ENCODE results near the gene UBE2S. TPM values are rescaled to one million over a fixed set of nuclear protein-coding genes. Genes with fewer than 3 reads are reported as not detected.

The UBE2S gene
- total RNA-seq, 2 donors from 2014 or later, result 202 to 246 TPM

DNA sequence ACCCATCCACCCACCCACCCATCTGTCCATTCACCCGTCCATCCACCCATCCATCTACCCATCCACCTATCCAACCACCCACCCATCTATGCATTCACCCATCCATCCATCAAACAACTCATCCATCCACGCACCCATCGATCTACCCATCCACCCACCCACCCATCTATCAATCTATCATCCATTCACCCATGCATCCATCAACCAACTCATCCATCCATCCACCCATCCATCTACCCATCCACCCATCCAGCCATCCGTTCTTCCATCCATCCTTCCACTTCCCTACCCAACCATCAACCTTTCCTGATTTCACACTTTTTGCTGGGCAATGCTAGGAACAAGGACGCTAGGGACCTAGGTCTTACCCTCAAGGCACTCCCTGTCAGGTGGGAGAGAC is 25.6 kb downstream of the UBE2S start:
- TF ChIP-seq, protein P1, sequence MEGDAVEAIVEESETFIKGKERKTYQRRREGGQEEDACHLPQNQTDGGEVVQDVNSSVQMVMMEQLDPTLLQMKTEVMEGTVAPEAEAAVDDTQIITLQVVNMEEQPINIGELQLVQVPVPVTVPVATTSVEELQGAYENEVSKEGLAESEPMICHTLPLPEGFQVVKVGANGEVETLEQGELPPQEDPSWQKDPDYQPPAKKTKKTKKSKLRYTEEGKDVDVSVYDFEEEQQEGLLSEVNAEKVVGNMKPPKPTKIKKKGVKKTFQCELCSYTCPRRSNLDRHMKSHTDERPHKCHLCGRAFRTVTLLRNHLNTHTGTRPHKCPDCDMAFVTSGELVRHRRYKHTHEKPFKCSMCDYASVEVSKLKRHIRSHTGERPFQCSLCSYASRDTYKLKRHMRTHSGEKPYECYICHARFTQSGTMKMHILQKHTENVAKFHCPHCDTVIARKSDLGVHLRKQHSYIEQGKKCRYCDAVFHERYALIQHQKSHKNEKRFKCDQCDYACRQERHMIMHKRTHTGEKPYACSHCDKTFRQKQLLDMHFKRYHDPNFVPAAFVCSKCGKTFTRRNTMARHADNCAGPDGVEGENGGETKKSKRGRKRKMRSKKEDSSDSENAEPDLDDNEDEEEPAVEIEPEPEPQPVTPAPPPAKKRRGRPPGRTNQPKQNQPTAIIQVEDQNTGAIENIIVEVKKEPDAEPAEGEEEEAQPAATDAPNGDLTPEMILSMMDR (conservative IDR thresholded peaks at IDR 0.05), result no peak
- H3K27ac ChIP-seq (ENCODE audit: low read depth, low read length), result no peak overlapping the region
- H3K9ac ChIP-seq (ENCODE audit: extremely low read depth, low read length, poor library complexity, severe bottlenecking), result no peak overlapping the region
- peaks cover under 1% of the 10 kb centered on the region for H3K4me1 ChIP-seq (ENCODE audit: control insufficient read depth, insufficient read depth, low read length)
- no peak for DNase-seq
- H3K27me3 Mint-ChIP-seq (ENCODE audit: insufficient read depth), result peaks cover 42% of the 10 kb centered on the region
- peaks cover 4% of the 10 kb centered on the region for H3K27me3 ChIP-seq (ENCODE audit: control insufficient read depth, insufficient read depth, low read length, poor library complexity, severe bottlenecking)
- peaks cover 3% of the 10 kb centered on the region for H3K9me3 ChIP-seq (ENCODE audit: control insufficient read depth, low read length)
- no peak overlapping the region for H3K27ac Mint-ChIP-seq
- 89 to 93% methylated on average over 5 of the region's 5 CpGs for WGBS, 2 experiments (ENCODE audit: insufficient coverage in 1 of 2, insufficient read length in 1 of 2)
- peaks cover 13% of the 10 kb centered on the region for H3K36me3 Mint-ChIP-seq (ENCODE audit: low read depth)
- peaks cover 7% of the 10 kb centered on the region for H3K36me3 ChIP-seq (ENCODE audit: control insufficient read depth, insufficient read depth, low read length)
- peak overlapping the region; percentile 98 for H3K4me3 Mint-ChIP-seq
- H3K4me3 ChIP-seq (ENCODE audit: low read length), result no peak overlapping the region
- no peaks in the 10 kb centered on the region for H3K9me3 Mint-ChIP-seq
- peaks cover 16% of the 10 kb centered on the region for H3K4me1 Mint-ChIP-seq

- Mint-ChIP-seq H3K36me3 (ENCODE audit: low read depth) (peaks cover 2% of the 10 kb centered on the region), H3K4me3 (no peak overlapping the region), H3K27ac (no peak overlapping the region), H3K9me3 (no peaks in the 10 kb centered on the region), H3K4me1 (peaks cover 10% of the 10 kb centered on the region), H3K27me3 (ENCODE audit: insufficient read depth) (peaks cover 54% of the 10 kb centered on the region)
- no peaks in the 10 kb centered on the region for H3K36me3 ChIP-seq (ENCODE audit: control insufficient read depth, insufficient read depth, low read length)
- H3K27ac ChIP-seq (ENCODE audit: low read depth, low read length), result no peak overlapping the region
- H3K4me3 ChIP-seq (ENCODE audit: low read length), result no peak overlapping the region
- WGBS, 2 experiments (ENCODE audit: insufficient coverage in 1 of 2, insufficient read length in 1 of 2), result 72 to 93% methylated on average over 5 to 11 of the region's 11 CpGs
- H3K27me3 ChIP-seq (ENCODE audit: control insufficient read depth, insufficient read depth, low read length, poor library complexity, severe bottlenecking), result peaks cover 4% of the 10 kb centered on the region
- peaks cover 1% of the 10 kb centered on the region for H3K4me1 ChIP-seq (ENCODE audit: control insufficient read depth, insufficient read depth, low read length)
- TF ChIP-seq, protein P1 (conservative IDR thresholded peaks at IDR 0.05), result no peak
- no peak for DNase-seq
- no peak overlapping the region for H3K9ac ChIP-seq (ENCODE audit: extremely low read depth, low read length, poor library complexity, severe bottlenecking)
- H3K9me3 ChIP-seq (ENCODE audit: control insufficient read depth, low read length), result peaks cover 3% of the 10 kb centered on the region
Observed at GRCh38 chr19:55379174-55379573, 28.4 kb downstream of the UBE2S start.

DNA sequence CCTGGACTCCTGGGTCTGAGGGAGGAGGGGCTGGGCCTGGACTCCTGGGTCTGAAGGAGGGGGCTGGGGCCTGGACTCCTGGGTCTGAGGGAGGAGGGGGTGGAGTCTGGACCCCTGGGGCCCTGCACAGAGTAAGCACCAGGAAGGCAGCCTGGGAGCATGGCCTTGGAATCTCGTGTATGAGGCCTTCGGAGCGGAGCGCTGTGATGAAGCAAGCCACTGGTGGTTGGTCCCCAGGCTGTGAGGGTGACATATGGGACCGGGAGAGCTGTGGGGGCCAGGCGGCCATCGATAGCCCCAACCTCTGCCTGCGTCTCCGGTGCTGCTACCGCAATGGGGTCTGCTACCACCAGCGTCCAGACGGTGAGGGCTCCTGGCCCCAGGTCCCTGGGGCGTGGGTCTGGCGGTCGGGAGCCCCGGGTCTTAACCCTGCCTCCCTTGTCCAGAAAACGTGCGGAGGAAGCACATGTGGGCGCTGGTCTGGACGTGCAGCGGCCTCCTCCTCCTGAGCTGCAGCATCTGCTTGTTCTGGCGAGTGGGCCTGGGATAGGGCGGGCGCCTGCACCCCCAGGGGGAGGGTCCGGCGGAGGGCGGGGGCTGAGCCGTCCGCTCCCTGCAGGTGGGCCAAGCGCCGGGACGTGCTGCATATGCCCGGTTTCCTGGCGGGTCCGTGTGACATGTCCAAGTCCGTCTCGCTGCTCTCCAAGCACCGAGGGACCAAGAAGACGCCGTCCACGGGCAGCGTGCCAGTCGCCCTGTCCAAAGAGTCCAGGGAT is 30.0 kb downstream of the UBE2S start:
- no peak overlapping the region for H3K4me3 ChIP-seq (ENCODE audit: low read length)
- no peaks in the 10 kb centered on the region for H3K36me3 ChIP-seq (ENCODE audit: control insufficient read depth, insufficient read depth, low read length)
- peaks cover 58% of the 10 kb centered on the region for H3K27me3 Mint-ChIP-seq (ENCODE audit: insufficient read depth)
- peaks cover 2% of the 10 kb centered on the region for H3K36me3 Mint-ChIP-seq (ENCODE audit: low read depth)
- no peak overlapping the region for H3K9ac ChIP-seq (ENCODE audit: extremely low read depth, low read length, poor library complexity, severe bottlenecking)
- peaks cover 5% of the 10 kb centered on the region for H3K4me1 ChIP-seq (ENCODE audit: control insufficient read depth, insufficient read depth, low read length)
- peak; percentile 73 for DNase-seq
- peaks cover 8% of the 10 kb centered on the region for H3K27me3 ChIP-seq (ENCODE audit: control insufficient read depth, insufficient read depth, low read length, poor library complexity, severe bottlenecking)
- no peak overlapping the region for H3K27ac ChIP-seq (ENCODE audit: low read depth, low read length)
- WGBS, 2 experiments (ENCODE audit: insufficient coverage in 1 of 2, insufficient read length in 1 of 2), result 20 to 35% methylated on average over 15 to 43 of the region's 43 CpGs
- peaks cover 3% of the 10 kb centered on the region for H3K9me3 ChIP-seq (ENCODE audit: control insufficient read depth, low read length)
- H3K4me3 Mint-ChIP-seq, result peak overlapping the region; percentile 40
- TF ChIP-seq, protein P1 (conservative IDR thresholded peaks at IDR 0.05), result no peak
- no peak overlapping the region for H3K27ac Mint-ChIP-seq
- no peaks in the 10 kb centered on the region for H3K9me3 Mint-ChIP-seq
- peaks cover 14% of the 10 kb centered on the region for H3K4me1 Mint-ChIP-seq

Measured in endodermal cell (in vitro differentiated cells).